HCT116 (cell line): Measurements from ENCODE around the gene LYSMD1. TPM values are rescaled to one million over a fixed set of nuclear protein-coding genes. Genes with fewer than 3 reads are reported as not detected.

Source experiments
- ATAC-seq: fragments of 200-7000 bp; cut with Tn5 transposase; 2 replicates; pipeline ENCODE4 v1.9.1; 2020; ENCODE audit warnings: mild to moderate bottlenecking, moderate library complexity
- BruUV-seq: library from RNA; stranded (reverse); fragments of 400-500 nt; replicated peaks from 2 replicates; lab custom pipeline; 2021; lab: Mats Ljungman, UMichigan
- CTCF ChIA-PET: fragments of 300-600 bp; sonication (Branson Sonifier 250); formaldehyde crosslinking; loops from one replicate; lab custom pipeline; 2021; ENCODE audit warnings: antibody characterized with exemption; lab: Charles Lee
- POLR2A ChIA-PET: fragments of 300-600, 350-600 bp; sonication (Branson Sonifier 250); formaldehyde crosslinking; loops from one replicate; lab custom pipeline; 2021; ENCODE audit warnings: antibody characterized with exemption; lab: Charles Lee
- RAD21 ChIA-PET, 2 experiments: fragments of 300-600 bp; sonication (Branson Sonifier 250); formaldehyde crosslinking; loops; one replicate each; lab custom pipeline; 2023; ENCODE audit warnings: low total read pairs in 2 of 2; ENCODE audit not compliant: uncharacterized antibody in 2 of 2, unreplicated experiment in 2 of 2, low non-redundant PET in 1 of 2; lab: Charles Lee
- DNase-seq: peaks from one replicate; pipeline ENCODE4 v3.0.0-alpha.2; 2010; ENCODE audit warnings: low read depth, low spot score
- H2AFZ ChIP-seq: fragments of 200-600 bp; shearing (Covaris generic), sonication (generic); 2 replicates; pipeline ENCODE4 v1.6.1; 2017; ENCODE audit warnings: low read depth, mixed run types, mixed read lengths, antibody characterized with exemption, low read length; ENCODE audit not compliant: poor library complexity, severe bottlenecking
- H3K27ac ChIP-seq: 2 replicates; pipeline ENCODE4 v1.5.1; 2012; ENCODE audit warnings: low read depth, low read length
- H3K27me3 ChIP-seq: fragments of 200-600 bp; sonication (generic); 2 replicates; pipeline ENCODE4 v1.6.1; 2016; ENCODE audit warnings: mixed run types, low read length, mixed read lengths; ENCODE audit not compliant: insufficient read depth
- H3K36me3 ChIP-seq, 2 experiments: fragments of 200-500 bp in 1 of 2; fragments of 200-600 bp in 1 of 2; sonication (Bioruptor generic) in 1 of 2; sonication (generic) in 1 of 2; 2 replicates each; pipeline versions ENCODE4 v1.5.1 to v1.6.1; 2014 to 2016; ENCODE audit warnings: low read length in 2 of 2, inconsistent platforms in 1 of 2, mixed read lengths in 1 of 2, mixed run types in 1 of 2; ENCODE audit not compliant: insufficient read depth in 2 of 2, control insufficient read depth in 1 of 2
- H3K4me1 ChIP-seq, 2 experiments: fragments of 200-600 bp in 1 of 2; sonication (generic) in 1 of 2; 2 replicates each; pipeline versions ENCODE4 v1.5.1 to v1.6.1; 2012 to 2017; ENCODE audit warnings: low read length in 2 of 2, inconsistent platforms in 1 of 2, mild to moderate bottlenecking in 1 of 2, mixed read lengths in 1 of 2, mixed run types in 1 of 2, moderate library complexity in 1 of 2; ENCODE audit not compliant: insufficient read depth in 2 of 2, control insufficient read depth in 1 of 2
- H3K4me2 ChIP-seq: fragments of 200-600 bp; sonication (generic); 2 replicates; pipeline ENCODE4 v1.6.1; 2017; ENCODE audit warnings: mixed run types, low read length, mixed read lengths
- H3K4me3 ChIP-seq, 2 experiments: fragments of 200-600 bp in 1 of 2; sonication (generic) in 1 of 2; replicated peaks in 1 of 2; 2 replicates each; pipeline ENCODE4 v1.5.1; 2011 to 2016; ENCODE audit warnings: low read length in 2 of 2, control low read depth in 1 of 2, low read depth in 1 of 2, mild to moderate bottlenecking in 1 of 2, mixed read lengths in 1 of 2, mixed run types in 1 of 2
- H3K79me2 ChIP-seq: fragments of 200-600 bp; sonication (generic); 2 replicates; pipeline ENCODE4 v1.6.1; 2017; ENCODE audit warnings: mild to moderate bottlenecking, mixed run types, low read length, moderate library complexity, mixed read lengths; ENCODE audit not compliant: insufficient read depth
- H3K9ac ChIP-seq: fragments of 200-600 bp; sonication (generic); 2 replicates; pipeline ENCODE4 v1.6.1; 2016; ENCODE audit warnings: low read length, mixed read lengths
- H3K9me2 ChIP-seq: fragments of 200-600 bp; sonication (generic), shearing (Covaris generic); 2 replicates; pipeline ENCODE4 v1.6.1; 2017; ENCODE audit warnings: mixed run types, mild to moderate bottlenecking, moderate library complexity; ENCODE audit not compliant: insufficient read depth
- H3K9me3 ChIP-seq, 2 experiments: fragments of 200-500 bp in 1 of 2; fragments of 200-600 bp in 1 of 2; sonication (Bioruptor generic) in 1 of 2; sonication (generic) in 1 of 2; 2 replicates each; pipeline ENCODE4 v1.6.1; 2014 to 2017; ENCODE audit warnings: low read length in 2 of 2, mixed read lengths in 2 of 2, inconsistent platforms in 1 of 2, low read depth in 1 of 2, mild to moderate bottlenecking in 1 of 2, mixed run types in 1 of 2, moderate library complexity in 1 of 2; ENCODE audit not compliant: control insufficient read depth in 1 of 2, insufficient read depth in 1 of 2
- H4K20me1 ChIP-seq: fragments of 200-600 bp; sonication (generic), shearing (Covaris generic); 2 replicates; pipeline ENCODE4 v1.6.1; 2017; ENCODE audit warnings: mixed run types, mild to moderate bottlenecking, moderate library complexity; ENCODE audit not compliant: insufficient read depth
- EGR1 ChIP-seq: IDR thresholded peaks from 2 replicates; pipeline ENCODE4 v1.6.1; 2012; ENCODE audit warnings: low read depth
- MAX ChIP-seq: IDR thresholded peaks from 2 replicates; pipeline ENCODE4 v1.6.1; 2012
- POLR2A ChIP-seq: IDR thresholded peaks from 2 replicates; pipeline ENCODE4 v1.7.0; 2011; ENCODE audit warnings: borderline replicate concordance; ENCODE audit not compliant: insufficient read depth, insufficient read length; ENCODE audit errors: extremely low read depth
- RAD21 ChIP-seq: IDR thresholded peaks from 2 replicates; pipeline ENCODE4 v1.6.1; 2012; ENCODE audit warnings: low read depth, mild to moderate bottlenecking
- SP1 ChIP-seq: IDR thresholded peaks from 2 replicates; pipeline ENCODE4 v1.6.1; 2012; ENCODE audit warnings: low read depth
- SRF ChIP-seq: IDR thresholded peaks from 2 replicates; pipeline ENCODE4 v1.6.1; 2012; ENCODE audit warnings: low read depth
- TCF7L2 ChIP-seq: IDR thresholded peaks from 2 replicates; pipeline ENCODE4 v1.7.0; 2011; ENCODE audit warnings: borderline replicate concordance, inconsistent platforms; ENCODE audit not compliant: insufficient read depth, insufficient read length; ENCODE audit errors: extremely low read depth
- ZBTB33 ChIP-seq: IDR thresholded peaks from 2 replicates; pipeline ENCODE4 v1.6.1; 2011; ENCODE audit warnings: mild to moderate bottlenecking, low read length, moderate library complexity; ENCODE audit not compliant: insufficient replicate concordance; ENCODE audit errors: extremely low read depth
- intact Hi-C: fragments of 100-400 bp; cut with micrococcal nuclease; formaldehyde crosslinking; loops from 2 replicates; pipeline ENCODE4 v1.10.0; 2022
- total RNA-seq: library from RNA; stranded (reverse); gene quantifications from one replicate; pipeline ENCODE4 v1.2.1, GENCODE V29; 2021; ENCODE audit not compliant: unreplicated experiment

Gene LYSMD1
- total RNA-seq, 1 experiment from 2014 or later = 5.0 TPM

GRCh38 chr1:151128800-151129199, 36.9 kb downstream of the LYSMD1 start:
- Histone ChIP-seq H3K79me2 (no peaks in the 10 kb centered on the region), H3K9me2 (no peaks in the 10 kb centered on the region), H3K27ac (no peak overlapping the region), H2AFZ (no peak overlapping the region), H3K9me3 (no peaks in the 10 kb centered on the region), H3K4me2 (no peak overlapping the region), H4K20me1 (no peaks in the 10 kb centered on the region), H3K36me3 (no peaks in the 10 kb centered on the region), H3K4me3 (no peak overlapping the region), H3K4me1 (no peaks in the 10 kb centered on the region), H3K9ac (no peak overlapping the region), H3K27me3 (no peaks in the 10 kb centered on the region)
- BruUV-seq = TSS peak; percentile 28
- CTCF ChIA-PET = no interaction called here
- intact Hi-C loops = no loop called here
- POLR2A ChIA-PET = no interaction called here
- RAD21 ChIA-PET = no interaction called here
- DNase-seq (no peak), ATAC-seq (no peak)
- TF ChIP-seq SRF = no peak
- TF ChIP-seq TCF7L2 = no peak
- no peak for TF ChIP-seq POLR2A
- TF ChIP-seq RAD21 = no peak
- TF ChIP-seq SP1 = no peak
- TF ChIP-seq MAX = no peak
- TF ChIP-seq ZBTB33 = no peak
- no peak for TF ChIP-seq EGR1
